ENCODE results near the gene CHST14. TPM values are rescaled to one million over a fixed set of nuclear protein-coding genes. Genes with fewer than 3 reads are reported as not detected.

Gene CHST14
- total and polyA plus RNA-seq, 11 donors, result 6.0 to 10.8 (median 8.0) TPM

DNA sequence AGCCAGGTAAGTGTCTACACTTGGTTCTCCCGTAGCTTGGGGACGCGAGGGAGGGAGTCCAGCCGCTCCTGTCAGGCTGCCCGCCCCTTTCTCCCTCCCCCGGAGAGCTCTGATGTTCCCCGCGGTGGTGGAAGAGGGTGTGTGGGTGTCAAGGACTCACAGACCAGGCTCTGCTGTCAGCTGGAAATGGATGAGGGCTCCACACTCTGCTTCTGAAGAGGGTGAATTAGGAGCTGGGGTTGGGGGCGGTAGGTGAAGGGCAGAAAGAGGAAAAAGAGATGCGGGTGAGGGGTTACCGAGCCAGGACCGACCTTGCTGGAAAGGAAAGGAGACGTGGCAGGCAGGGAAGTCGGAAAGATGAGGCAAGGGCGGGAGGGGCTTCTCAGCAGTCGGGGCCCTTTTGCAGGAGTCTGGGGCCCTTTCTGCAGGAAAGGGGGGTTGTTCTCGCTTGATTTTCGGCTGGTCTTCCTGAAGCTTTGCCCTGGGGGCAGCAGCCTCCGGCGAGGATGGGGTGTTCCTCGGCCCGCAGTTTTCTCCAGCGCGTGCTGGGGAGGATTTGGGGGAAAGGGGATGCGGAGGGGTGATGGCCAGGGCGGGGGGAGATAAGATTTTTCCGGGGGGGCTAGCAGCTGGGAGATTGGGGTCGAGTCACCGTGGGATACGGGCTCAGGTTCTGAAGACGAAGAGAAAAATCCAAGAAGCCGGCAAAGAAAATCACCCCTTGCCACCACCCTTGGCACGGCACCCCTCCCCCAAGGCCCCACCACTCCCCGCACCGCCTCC, 30.6 kb upstream of the CHST14 start:
- TF ChIP-seq, protein P1, sequence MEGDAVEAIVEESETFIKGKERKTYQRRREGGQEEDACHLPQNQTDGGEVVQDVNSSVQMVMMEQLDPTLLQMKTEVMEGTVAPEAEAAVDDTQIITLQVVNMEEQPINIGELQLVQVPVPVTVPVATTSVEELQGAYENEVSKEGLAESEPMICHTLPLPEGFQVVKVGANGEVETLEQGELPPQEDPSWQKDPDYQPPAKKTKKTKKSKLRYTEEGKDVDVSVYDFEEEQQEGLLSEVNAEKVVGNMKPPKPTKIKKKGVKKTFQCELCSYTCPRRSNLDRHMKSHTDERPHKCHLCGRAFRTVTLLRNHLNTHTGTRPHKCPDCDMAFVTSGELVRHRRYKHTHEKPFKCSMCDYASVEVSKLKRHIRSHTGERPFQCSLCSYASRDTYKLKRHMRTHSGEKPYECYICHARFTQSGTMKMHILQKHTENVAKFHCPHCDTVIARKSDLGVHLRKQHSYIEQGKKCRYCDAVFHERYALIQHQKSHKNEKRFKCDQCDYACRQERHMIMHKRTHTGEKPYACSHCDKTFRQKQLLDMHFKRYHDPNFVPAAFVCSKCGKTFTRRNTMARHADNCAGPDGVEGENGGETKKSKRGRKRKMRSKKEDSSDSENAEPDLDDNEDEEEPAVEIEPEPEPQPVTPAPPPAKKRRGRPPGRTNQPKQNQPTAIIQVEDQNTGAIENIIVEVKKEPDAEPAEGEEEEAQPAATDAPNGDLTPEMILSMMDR (IDR thresholded peaks at IDR 0.05), result peak in 4 of 12 donors; percentile 8 to 34 (median 13)
- no peak for TF ChIP-seq POLR2A (IDR thresholded peaks at IDR 0.05)
- ATAC-seq (peak in 3 of 4 donors; percentile 6 to 36 (median 32)), DNase-seq (peak in 4 of 5 donors; percentile 39 to 73 (median 60))
- Histone ChIP-seq H3K36me3 (no peaks in the 10 kb centered on the region), H3K9me3 (no peaks in the 10 kb centered on the region), H3K4me1 (peaks cover 9 to 82% (median 50%) of the 10 kb centered on the region in 12 donors), H3K27me3 (peaks cover 0 to 35% (median 13%) of the 10 kb centered on the region in 9 donors), H3K4me3 (peak overlapping the region; percentile 35 to 100 (median 93)), H3K27ac (peak overlapping the region in 8 of 12 donors; percentile 5 to 83 (median 54))
- intact Hi-C loops (cut with DNase I), result loop anchor here in 5 of 10 donors (2.0 to 10.0 kb wide), 4 partner anchors 65 to 72 kb away; no protein-coding TSS in a partner anchor
- 0 to 1% (median 0%) methylated on average over 35 of the region's 35 CpGs for WGBS, 4 donors

DNA sequence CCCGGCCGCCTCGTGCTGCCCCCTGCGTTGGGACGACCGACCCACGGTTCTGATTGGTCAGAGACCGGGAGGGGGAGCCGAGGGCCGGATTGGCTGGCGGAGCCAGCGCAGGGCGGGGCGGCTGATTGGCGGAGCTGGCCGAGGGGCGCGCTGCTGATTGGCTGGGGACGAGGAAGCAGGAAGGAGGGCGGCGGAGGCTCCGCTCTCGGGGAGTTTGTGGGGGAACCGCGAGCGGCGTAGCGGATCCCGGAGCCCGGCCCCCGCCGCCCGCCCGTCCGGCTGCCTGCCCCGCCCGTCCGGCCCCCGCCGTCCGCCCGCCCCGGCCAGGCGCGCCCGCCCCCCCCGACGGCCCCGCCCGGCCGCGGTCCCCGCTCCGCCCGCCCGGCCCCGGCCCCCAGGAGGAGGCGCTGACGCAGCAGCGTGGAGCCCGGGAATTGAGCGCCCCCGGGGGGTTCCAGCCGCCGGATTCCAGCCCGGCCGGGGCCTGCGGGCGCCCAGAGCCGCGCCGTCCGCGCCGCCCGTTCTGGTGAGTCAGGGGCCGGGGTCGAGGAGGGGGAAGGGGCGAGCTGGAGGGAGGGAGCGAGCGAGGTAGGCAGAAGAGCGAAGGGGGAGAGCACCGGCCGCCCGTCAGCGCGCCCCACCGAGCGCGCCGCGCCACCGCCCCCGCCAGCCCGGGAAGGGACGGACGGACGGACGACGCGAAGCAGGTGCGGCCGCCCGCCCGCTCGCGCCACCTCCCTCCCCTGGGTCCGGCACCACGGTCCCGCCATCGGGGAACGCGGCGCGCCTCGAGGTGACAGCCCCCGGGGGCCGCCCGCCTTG, 29.8 kb upstream of the CHST14 start, which contains the start of gene BAHD1:
BAHD1 (plus strand) TSS at position 211 of the 822 bp plus-strand sequence. CDS start 17,512 bp downstream, outside the sequence.
- Histone ChIP-seq H3K36me3 (no peaks in the 10 kb centered on the region), H3K9me3 (no peaks in the 10 kb centered on the region), H3K27ac (peak within 1 kb of the TSS in 11 of 12 donors; percentile 70 to 86 (median 80)), H3K27me3 (peaks cover 0 to 27% (median 13%) of the 10 kb centered on the region in 9 donors), H3K4me1 (peaks cover 7 to 85% (median 53%) of the 10 kb centered on the region in 12 donors), H3K4me3 (peak within 1 kb of the TSS; percentile 75 to 100 (median 93))
- 0% methylated on average over 8 to 119 of the region's 119 CpGs for WGBS, 4 donors
- TF ChIP-seq, protein P1 (IDR thresholded peaks at IDR 0.05), result peak in 5 of 12 donors; percentile 3 to 50 (median 7)
- TF ChIP-seq POLR2A (IDR thresholded peaks at IDR 0.05), result peak in 1 of 2 donors; percentile 49
- ATAC-seq (peak; percentile 91 to 95 (median 92)), DNase-seq (peak; percentile 98 to 99 (median 99))
- intact Hi-C loops (cut with DNase I), result loop anchor here in 5 of 10 donors (1.0 to 10.0 kb wide), 5 partner anchors 29 to 71 kb away; partner anchors contain the start of gene CHST14 (in 1 of the 5)

DNA sequence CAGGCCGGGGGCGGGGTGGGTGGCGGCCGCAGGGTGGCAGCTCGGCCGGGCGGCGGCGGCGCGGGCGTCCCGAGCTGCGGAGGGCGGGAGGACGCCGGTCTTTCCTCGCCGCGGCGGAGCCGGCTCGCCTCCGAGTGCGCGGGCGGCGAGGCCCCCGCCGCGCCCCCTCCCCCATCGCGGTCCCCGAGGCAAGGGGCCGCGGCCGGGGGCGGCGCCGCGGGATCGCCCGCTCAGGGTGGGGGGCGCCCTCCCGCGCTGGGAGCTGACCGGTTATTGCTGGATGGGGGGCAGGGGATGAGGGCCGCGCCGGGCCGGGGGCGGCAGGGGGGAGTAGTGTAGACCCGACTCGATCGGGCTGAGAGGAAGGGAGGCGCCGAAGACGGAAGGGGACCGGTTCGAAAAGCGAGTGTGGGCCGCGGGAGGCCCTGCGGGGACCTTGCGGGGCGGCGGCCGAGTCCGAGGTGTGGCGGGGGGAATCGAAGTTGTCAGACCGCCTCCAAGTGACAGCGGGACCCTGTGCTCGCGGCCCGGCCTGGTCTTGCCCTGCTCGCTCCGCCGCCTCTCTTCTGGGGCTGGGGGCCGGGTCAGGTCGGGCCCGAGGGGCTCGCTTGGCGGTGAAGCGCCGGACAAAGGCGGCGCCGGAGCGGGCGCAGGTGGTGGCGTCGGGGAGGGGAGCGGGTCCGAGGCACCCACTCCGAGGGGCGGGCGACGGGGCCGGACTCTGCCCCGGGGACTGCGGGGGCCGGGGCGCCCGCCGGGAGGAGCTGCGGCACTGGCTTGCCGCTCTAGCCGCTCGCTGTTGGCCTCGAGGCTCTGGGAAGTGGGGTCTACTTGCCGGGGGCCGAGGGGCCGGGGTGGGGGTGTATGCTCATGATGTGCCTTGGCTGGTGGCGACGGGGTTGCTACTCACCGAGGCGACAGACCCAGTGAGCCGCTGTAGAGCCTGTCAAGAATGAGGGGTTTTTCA, 28.9 kb upstream of the CHST14 start:
- Histone ChIP-seq H3K4me3 (peak overlapping the region; percentile 75 to 100 (median 93)), H3K4me1 (peaks cover 0 to 81% (median 50%) of the 10 kb centered on the region in 12 donors), H3K27me3 (peaks cover 0 to 18% (median 5%) of the 10 kb centered on the region in 9 donors), H3K36me3 (no peaks in the 10 kb centered on the region), H3K9me3 (no peaks in the 10 kb centered on the region), H3K27ac (peak overlapping the region in 9 of 12 donors; percentile 32 to 86 (median 80))
- no peak for ATAC-seq
- no peak for TF ChIP-seq POLR2A (IDR thresholded peaks at IDR 0.05)
- TF ChIP-seq, protein P1 (IDR thresholded peaks at IDR 0.05), result peak in 6 of 12 donors; percentile 20 to 51 (median 34)
- DNase-seq, result peak in 2 of 5 donors; percentile 41 to 70
- intact Hi-C loops (cut with DNase I), result loop anchor here in 5 of 10 donors (1.0 to 10.0 kb wide), 5 partner anchors 28 to 70 kb away; partner anchors contain the start of gene CHST14 (in 1 of the 5)
- WGBS, 4 donors, result 0 to 3% (median 1%) methylated on average over 43 to 119 of the region's 119 CpGs

Data from heart left ventricle (tissue), 16 donors.